Ishikawa (cell line): ENCODE measurements around the gene MED6.

Source experiments
- CEBPB ChIP-seq: IDR thresholded peaks from 2 replicates; pipeline ENCODE4 v1.6.1; 2012
- EGR1 ChIP-seq: IDR thresholded peaks from 2 replicates; pipeline ENCODE4 v1.6.1; 2012
- EP300 ChIP-seq: IDR thresholded peaks from 2 replicates; pipeline ENCODE4 v1.6.1; 2012; ENCODE audit warnings: borderline replicate concordance
- NFIC ChIP-seq: IDR thresholded peaks from 2 replicates; pipeline ENCODE4 v1.6.1; 2012
- RAD21 ChIP-seq: IDR thresholded peaks from 2 replicates; pipeline ENCODE4 v1.6.1; 2012; ENCODE audit warnings: low read depth
- TAF1 ChIP-seq: IDR thresholded peaks from 2 replicates; pipeline ENCODE4 v1.6.1; 2012; ENCODE audit warnings: low read depth, mild to moderate bottlenecking
- TCF12 ChIP-seq: IDR thresholded peaks from 2 replicates; pipeline ENCODE4 v1.6.1; 2012; ENCODE audit warnings: low read depth
- TEAD4 ChIP-seq: IDR thresholded peaks from 2 replicates; pipeline ENCODE4 v1.6.1; 2012
- YY1 ChIP-seq: IDR thresholded peaks from 2 replicates; pipeline ENCODE4 v1.6.1; 2012; ENCODE audit warnings: low read depth
- TF ChIP-seq, protein P1 (sequence below): IDR thresholded peaks from 2 replicates; pipeline ENCODE4 v1.6.1; 2012
- TF ChIP-seq, protein P2 (sequence below): IDR thresholded peaks from 2 replicates; pipeline ENCODE4 v1.6.1; 2012; ENCODE audit warnings: low read depth, mild to moderate bottlenecking

DNA sequence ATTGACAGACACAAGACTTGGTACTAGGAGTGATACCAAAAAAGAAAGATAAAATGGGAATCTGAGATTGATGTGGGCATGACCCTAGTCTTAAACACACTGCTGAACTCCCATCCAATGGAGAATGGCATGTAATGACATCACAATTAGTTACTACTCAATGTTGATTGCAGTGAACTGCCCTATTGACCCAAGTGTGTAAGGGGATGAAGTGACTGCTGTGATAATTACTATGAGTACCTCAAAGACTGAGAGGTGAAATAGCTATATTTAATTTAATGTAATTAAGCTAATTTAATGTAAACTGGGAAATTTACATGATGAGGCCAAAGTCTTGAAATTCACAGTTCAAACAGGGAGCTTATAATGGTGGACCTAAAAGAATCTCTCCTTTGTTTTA, 65.6 kb downstream of the MED6 start, which contains the start of gene ADAM20:
- TF ChIP-seq YY1 (no peak), TEAD4 (no peak), RAD21 (no peak), CEBPB (no peak), TAF1 (no peak), TCF12 (no peak), EGR1 (no peak), NFIC (no peak), EP300 (no peak)
- TF ChIP-seq, protein P1, sequence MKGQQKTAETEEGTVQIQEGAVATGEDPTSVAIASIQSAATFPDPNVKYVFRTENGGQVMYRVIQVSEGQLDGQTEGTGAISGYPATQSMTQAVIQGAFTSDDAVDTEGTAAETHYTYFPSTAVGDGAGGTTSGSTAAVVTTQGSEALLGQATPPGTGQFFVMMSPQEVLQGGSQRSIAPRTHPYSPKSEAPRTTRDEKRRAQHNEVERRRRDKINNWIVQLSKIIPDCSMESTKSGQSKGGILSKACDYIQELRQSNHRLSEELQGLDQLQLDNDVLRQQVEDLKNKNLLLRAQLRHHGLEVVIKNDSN: no peak
- TF ChIP-seq, protein P2, sequence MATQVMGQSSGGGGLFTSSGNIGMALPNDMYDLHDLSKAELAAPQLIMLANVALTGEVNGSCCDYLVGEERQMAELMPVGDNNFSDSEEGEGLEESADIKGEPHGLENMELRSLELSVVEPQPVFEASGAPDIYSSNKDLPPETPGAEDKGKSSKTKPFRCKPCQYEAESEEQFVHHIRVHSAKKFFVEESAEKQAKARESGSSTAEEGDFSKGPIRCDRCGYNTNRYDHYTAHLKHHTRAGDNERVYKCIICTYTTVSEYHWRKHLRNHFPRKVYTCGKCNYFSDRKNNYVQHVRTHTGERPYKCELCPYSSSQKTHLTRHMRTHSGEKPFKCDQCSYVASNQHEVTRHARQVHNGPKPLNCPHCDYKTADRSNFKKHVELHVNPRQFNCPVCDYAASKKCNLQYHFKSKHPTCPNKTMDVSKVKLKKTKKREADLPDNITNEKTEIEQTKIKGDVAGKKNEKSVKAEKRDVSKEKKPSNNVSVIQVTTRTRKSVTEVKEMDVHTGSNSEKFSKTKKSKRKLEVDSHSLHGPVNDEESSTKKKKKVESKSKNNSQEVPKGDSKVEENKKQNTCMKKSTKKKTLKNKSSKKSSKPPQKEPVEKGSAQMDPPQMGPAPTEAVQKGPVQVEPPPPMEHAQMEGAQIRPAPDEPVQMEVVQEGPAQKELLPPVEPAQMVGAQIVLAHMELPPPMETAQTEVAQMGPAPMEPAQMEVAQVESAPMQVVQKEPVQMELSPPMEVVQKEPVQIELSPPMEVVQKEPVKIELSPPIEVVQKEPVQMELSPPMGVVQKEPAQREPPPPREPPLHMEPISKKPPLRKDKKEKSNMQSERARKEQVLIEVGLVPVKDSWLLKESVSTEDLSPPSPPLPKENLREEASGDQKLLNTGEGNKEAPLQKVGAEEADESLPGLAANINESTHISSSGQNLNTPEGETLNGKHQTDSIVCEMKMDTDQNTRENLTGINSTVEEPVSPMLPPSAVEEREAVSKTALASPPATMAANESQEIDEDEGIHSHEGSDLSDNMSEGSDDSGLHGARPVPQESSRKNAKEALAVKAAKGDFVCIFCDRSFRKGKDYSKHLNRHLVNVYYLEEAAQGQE: no peak
